ENCODE data around the gene BCAS1.
A peak's percentile ranks its signal among the peaks of the same experiment; 100 is the strongest.
"Not testable (repeated sequence)": the region's sequence is repeated elsewhere in the genome, so short reads cannot be mapped to it uniquely, and the experiment has no call there.

Gene BCAS1

DNA sequence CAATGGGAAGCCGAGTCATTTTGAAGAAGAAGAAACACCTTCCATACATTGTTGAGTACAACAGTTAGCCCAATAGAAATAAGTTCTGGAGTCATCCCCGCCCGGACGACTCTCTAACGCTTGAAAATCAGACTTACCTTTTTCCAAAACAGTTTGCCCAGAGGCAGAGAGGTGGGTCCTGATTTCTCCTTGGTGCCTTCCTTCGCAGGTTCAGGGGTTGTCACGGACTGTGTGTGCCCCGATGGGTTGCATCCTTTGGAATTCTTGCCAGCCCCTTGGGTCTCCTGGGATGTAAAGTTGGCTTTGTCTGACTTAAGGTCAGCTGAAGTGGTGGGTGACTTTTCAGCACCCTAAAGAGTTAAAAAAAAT lies 85.3 kb downstream of the BCAS1 start:
- no peak for DNase-seq (ENCODE audit: low read depth)

- peak; percentile 7 for DNase-seq (ENCODE audit: low read depth)
Measured at GRCh38 chr20:53984356-53985149, 85.8 kb downstream of the BCAS1 start.

GRCh38 chr20:53983401-53983800 lies 87.0 kb downstream of the BCAS1 start:
- DNase-seq (ENCODE audit: low read depth): no peak

- no peak for DNase-seq (ENCODE audit: low read depth)
Measured at GRCh38 chr20:53982624-53983023, 87.8 kb downstream of the BCAS1 start.

- no peak for DNase-seq (ENCODE audit: low read depth)
Measured at GRCh38 chr20:53981752-53982437, 88.5 kb downstream of the BCAS1 start.

- no peak for DNase-seq (ENCODE audit: low read depth)
Measured at GRCh38 chr20:53981130-53981529, 89.3 kb downstream of the BCAS1 start.

- DNase-seq (ENCODE audit: low read depth): no peak
Measured at GRCh38 chr20:53980031-53980465, 90.3 kb downstream of the BCAS1 start.

DNA sequence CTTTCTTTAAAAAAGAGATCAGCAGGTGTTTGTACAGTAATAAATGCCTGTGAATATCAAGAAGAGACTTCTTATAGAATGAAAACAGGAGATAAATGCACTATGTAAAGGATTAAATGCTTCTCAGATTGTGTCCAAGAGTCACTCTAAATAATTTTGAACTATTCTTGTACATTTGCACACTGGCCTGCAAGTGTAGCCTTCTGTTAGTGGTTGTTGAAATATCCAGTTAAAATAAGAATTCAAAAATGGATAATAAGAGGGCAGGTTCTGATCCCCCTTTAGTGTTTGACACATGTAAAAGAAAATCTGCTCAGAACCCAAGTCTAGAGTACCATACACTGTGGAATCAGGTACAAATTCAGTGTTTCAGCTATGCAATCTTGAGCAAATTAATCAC lies 91.9 kb downstream of the BCAS1 start:
- DNase-seq (ENCODE audit: low read depth): no peak

- no peak for DNase-seq (ENCODE audit: low read depth)
Measured at GRCh38 chr20:53977391-53977790, 93.0 kb downstream of the BCAS1 start.

DNA sequence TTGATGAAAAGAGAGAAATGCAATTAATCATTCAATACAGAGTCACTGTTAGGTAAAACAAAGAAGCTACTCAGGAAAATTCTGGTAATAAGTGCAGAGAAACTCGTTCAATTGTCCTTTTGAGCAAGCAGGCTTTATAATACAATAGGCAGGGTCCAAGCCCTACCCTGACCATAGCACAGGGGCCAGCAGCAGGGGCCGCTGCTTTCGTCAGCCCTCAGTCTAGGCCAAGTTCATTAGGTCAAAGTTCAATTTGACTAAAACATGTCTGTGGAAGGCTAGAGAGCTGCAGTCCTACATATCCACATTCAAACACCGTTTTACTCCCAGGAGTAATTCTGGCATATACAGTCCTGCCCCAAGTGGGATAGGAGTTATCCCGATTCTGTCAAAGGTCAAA lies 94.6 kb downstream of the BCAS1 start:
- DNase-seq (ENCODE audit: low read depth): no peak

- DNase-seq (ENCODE audit: low read depth): no peak
Measured at GRCh38 chr20:53974785-53975555, 95.4 kb downstream of the BCAS1 start.

GRCh38 chr20:53973882-53974281 lies 96.5 kb downstream of the BCAS1 start:
- not testable (repeated sequence) for DNase-seq (ENCODE audit: low read depth)

- no peak for DNase-seq (ENCODE audit: low read depth)
Measured at GRCh38 chr20:53972179-53972578, 98.2 kb downstream of the BCAS1 start.

DNA sequence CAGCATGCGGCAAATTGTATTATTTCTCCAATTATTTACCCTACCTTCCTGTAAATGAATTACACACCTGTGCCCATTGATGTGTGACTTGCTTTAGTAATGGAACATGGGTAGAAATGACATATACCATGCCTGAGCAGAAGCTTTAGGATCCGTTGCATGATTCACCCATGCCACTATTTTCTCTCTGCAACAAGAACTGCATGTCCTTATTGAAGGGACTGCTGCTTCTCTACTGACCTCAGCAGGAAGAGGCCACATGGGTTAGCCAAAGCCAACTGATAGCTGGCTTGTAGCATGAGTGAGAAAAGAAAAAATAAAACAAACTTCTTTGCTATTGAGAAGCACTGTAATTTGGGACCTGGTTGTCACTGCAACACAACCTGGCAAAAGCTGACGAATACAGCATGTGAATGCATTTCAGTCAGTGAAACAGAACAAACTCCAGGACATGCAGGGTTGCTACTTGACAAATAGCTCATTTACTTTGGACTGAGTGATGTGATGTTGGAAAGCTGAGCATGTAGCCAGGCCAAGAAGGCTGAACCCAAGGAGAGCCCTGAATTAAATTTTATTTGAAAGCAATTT lies 99.2 kb downstream of the BCAS1 start:
- no peak for DNase-seq (ENCODE audit: low read depth)

- DNase-seq (ENCODE audit: low read depth): no peak
Measured at GRCh38 chr20:53970232-53970631, 100.2 kb downstream of the BCAS1 start.

DNA sequence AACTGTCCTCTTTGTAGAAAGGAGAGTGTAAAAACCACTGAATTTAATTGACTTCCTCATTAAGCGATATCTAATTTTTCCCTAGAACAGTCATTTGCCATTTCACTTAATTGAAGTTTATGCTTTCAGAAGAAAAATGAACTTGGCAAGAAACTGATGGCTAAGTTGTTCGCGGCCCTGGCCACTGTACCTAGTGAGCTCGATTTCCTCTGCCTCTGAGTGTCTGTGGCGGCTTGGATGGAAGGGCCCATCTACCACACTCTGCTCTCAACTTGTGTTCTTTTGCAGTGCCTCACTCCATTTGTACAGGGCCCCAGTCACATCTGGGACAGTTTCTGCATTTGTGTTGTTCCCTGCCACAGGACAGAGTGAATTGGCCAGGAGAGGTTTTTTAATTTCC lies 102.9 kb downstream of the BCAS1 start:
- DNase-seq (ENCODE audit: low read depth): no peak

GRCh38 chr20:53966774-53967398 lies 103.5 kb downstream of the BCAS1 start:
- no peak for DNase-seq (ENCODE audit: low read depth)

GRCh38 chr20:53964501-53965253 lies 105.7 kb downstream of the BCAS1 start:
- DNase-seq (ENCODE audit: low read depth): no peak

GRCh38 chr20:53964067-53964466 lies 106.3 kb downstream of the BCAS1 start:
- DNase-seq (ENCODE audit: low read depth): no peak

GRCh38 chr20:53963635-53964034 lies 106.8 kb downstream of the BCAS1 start:
- no peak for DNase-seq (ENCODE audit: low read depth)

DNA sequence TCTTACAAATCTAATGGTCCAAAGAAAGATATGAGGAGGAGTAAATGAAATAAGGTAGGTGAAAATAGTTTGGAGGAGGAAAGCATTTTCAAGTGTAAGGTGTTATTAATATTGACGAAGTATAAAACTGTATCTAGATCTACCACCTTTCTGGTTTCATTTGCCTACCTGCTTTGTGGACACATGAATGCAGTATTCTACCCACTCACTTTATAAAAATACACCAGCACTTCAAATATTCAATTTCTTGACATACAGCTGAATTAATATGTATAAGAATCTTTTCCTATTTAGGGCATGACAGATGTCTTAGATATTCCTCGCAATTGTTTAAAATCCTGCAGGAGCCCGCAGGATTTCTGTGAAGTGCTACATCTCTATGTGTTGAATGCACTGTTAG lies 108.0 kb downstream of the BCAS1 start:
- no peak for DNase-seq (ENCODE audit: low read depth)

Data from EH (cell line).